BLaER1 treated with 17β-estradiol and CSF1 and Interleukin-3, amounts not matched to agents 10 nM and 100 nM (cell line): ENCODE data around the gene ZNF784.
"Not testable (repeated sequence)": the region's sequence is repeated elsewhere in the genome, so short reads cannot be mapped to it uniquely, and the experiment has no call there.

ENCODE experiments used
- H3K27ac ChIP-seq, 11 experiments: shearing (Covaris generic); formaldehyde crosslinking; 2 replicates each; pipeline ENCODE4 v1.8.1; 2022
- H3K27me3 ChIP-seq, 11 experiments: shearing (Covaris generic); formaldehyde crosslinking; 2 replicates each; pipeline ENCODE4 v1.8.1; 2022
- H3K36me3 ChIP-seq, 11 experiments: shearing (Covaris generic); formaldehyde crosslinking; 2 replicates each; pipeline ENCODE4 v1.8.1; 2022
- H3K4me1 ChIP-seq, 10 experiments: shearing (Covaris generic); formaldehyde crosslinking; 2 replicates each; pipeline ENCODE4 v1.8.1; 2022
- H3K4me2 ChIP-seq, 11 experiments: shearing (Covaris generic); formaldehyde crosslinking; 2 replicates each; pipeline ENCODE4 v1.8.1; 2022
- H3K4me3 ChIP-seq, 10 experiments: shearing (Covaris generic); formaldehyde crosslinking; 2 replicates each; pipeline ENCODE4 v1.8.1; 2022
- H3K9ac ChIP-seq, 11 experiments: shearing (Covaris generic); formaldehyde crosslinking; 2 replicates each; pipeline ENCODE4 v1.8.1; 2022
- H3K9me3 ChIP-seq, 11 experiments: shearing (Covaris generic); formaldehyde crosslinking; replicated peaks in 1 of 11; 2 replicates each; pipeline ENCODE4 v1.8.1; 2022
- H4K20me1 ChIP-seq, 11 experiments: shearing (Covaris generic); formaldehyde crosslinking; 2 replicates each; pipeline ENCODE4 v1.8.1; 2022
- Cebpa-rat ChIP-seq, 11 experiments: shearing (Covaris generic); IDR thresholded peaks; 2 replicates each; pipeline ENCODE4 v1.8.1; 2022

Gene ZNF784

GRCh38 chr19:55581145-55581822 is 43.1 kb downstream of the ZNF784 start:
- peaks cover 0 to 36% (median 20%) of the 10 kb centered on the region in 11 experiments; a peak in 13 of 22 replicates for H4K20me1 ChIP-seq
- peak overlapping the region; percentile 84 to 94 (median 89) for H3K9ac ChIP-seq
- H3K4me2 ChIP-seq, result peak overlapping the region; percentile 71 to 94 (median 86)
- no peaks in the 10 kb centered on the region for H3K27me3 ChIP-seq
- H3K9me3 ChIP-seq, result no peaks in the 10 kb centered on the region
- TF ChIP-seq Cebpa-rat (IDR thresholded peaks at IDR 0.05), result no peak
- peaks cover 21 to 39% (median 35%) of the 10 kb centered on the region in 10 experiments for H3K4me1 ChIP-seq
- H3K27ac ChIP-seq, result peak overlapping the region; percentile 71 to 90 (median 85); a peak in 21 of 22 replicates
- H3K36me3 ChIP-seq, result peaks cover 25 to 33% (median 31%) of the 10 kb centered on the region in 11 experiments
- peak overlapping the region; percentile 69 to 94 (median 82) for H3K4me3 ChIP-seq

GRCh38 chr19:55580628-55581144 is 43.7 kb downstream of the ZNF784 start, which contains the start of gene ZNF579:
TSS of gene ZNF579 (minus strand) at chr19:55580848. CDS start at chr19:55579639, 1,209 bp downstream.
- peak within 1 kb of the TSS; percentile 75 to 94 (median 90) for H3K4me2 ChIP-seq
- TF ChIP-seq Cebpa-rat (IDR thresholded peaks at IDR 0.05), result no peak
- peaks cover 25 to 39% (median 36%) of the 10 kb centered on the region in 11 experiments for H3K36me3 ChIP-seq
- H3K9ac ChIP-seq, result peak within 1 kb of the TSS; percentile 84 to 94 (median 89)
- peaks cover 16 to 33% (median 29%) of the 10 kb centered on the region in 10 experiments; a peak in 19 of 20 replicates for H3K4me1 ChIP-seq
- H3K4me3 ChIP-seq, result peak within 1 kb of the TSS; percentile 69 to 94 (median 82)
- no peaks in the 10 kb centered on the region for H3K27me3 ChIP-seq
- peak within 1 kb of the TSS; percentile 71 to 90 (median 85) for H3K27ac ChIP-seq
- H4K20me1 ChIP-seq, result peaks cover 0 to 38% (median 20%) of the 10 kb centered on the region in 11 experiments; a peak in 13 of 22 replicates
- no peaks in the 10 kb centered on the region for H3K9me3 ChIP-seq

- Histone ChIP-seq H3K9me3 (no peaks in the 10 kb centered on the region), H3K27me3 (no peaks in the 10 kb centered on the region)
Observed at GRCh38 chr19:55579766-55580621, 44.4 kb downstream of the ZNF784 start.

GRCh38 chr19:55578761-55579747 is 45.3 kb downstream of the ZNF784 start:
- H4K20me1 ChIP-seq, result peaks cover 0 to 38% (median 20%) of the 10 kb centered on the region in 11 experiments; a peak in 13 of 22 replicates
- no peaks in the 10 kb centered on the region for H3K9me3 ChIP-seq
- peak overlapping the region; percentile 84 to 94 (median 89) for H3K9ac ChIP-seq
- H3K27ac ChIP-seq, result peak overlapping the region; percentile 71 to 90 (median 85); a peak in 20 of 22 replicates
- peaks cover 10 to 35% (median 23%) of the 10 kb centered on the region in 10 experiments; a peak in 19 of 20 replicates for H3K4me1 ChIP-seq
- H3K4me3 ChIP-seq, result peak overlapping the region; percentile 69 to 94 (median 82)
- H3K36me3 ChIP-seq, result peaks cover 25 to 44% (median 36%) of the 10 kb centered on the region in 11 experiments
- H3K27me3 ChIP-seq, result no peaks in the 10 kb centered on the region
- H3K4me2 ChIP-seq, result peak overlapping the region; percentile 75 to 94 (median 90)
- no peak for TF ChIP-seq Cebpa-rat (IDR thresholded peaks at IDR 0.05)

More at GRCh38 chr19:55579766-55580621, 44.4 kb downstream of the ZNF784 start:
- Histone ChIP-seq H3K4me1 (peaks cover 15 to 27% (median 23%) of the 10 kb centered on the region in 10 experiments; a peak in 19 of 20 replicates), H3K27ac (peak overlapping the region; percentile 71 to 90 (median 85)), H3K9ac (peak overlapping the region; percentile 84 to 94 (median 89)), H3K36me3 (peaks cover 25 to 44% (median 36%) of the 10 kb centered on the region in 11 experiments), H3K4me2 (peak overlapping the region; percentile 75 to 94 (median 90)), H4K20me1 (peaks cover 0 to 38% (median 20%) of the 10 kb centered on the region in 11 experiments; a peak in 13 of 22 replicates), H3K4me3 (peak overlapping the region; percentile 69 to 94 (median 82))
- no peak for TF ChIP-seq Cebpa-rat (IDR thresholded peaks at IDR 0.05)

- TF ChIP-seq Cebpa-rat (IDR thresholded peaks at IDR 0.05), result no peak
- no peak overlapping the region; a peak in 1 of 20 replicates for H3K4me3 ChIP-seq
- no peaks in the 10 kb centered on the region for H3K27me3 ChIP-seq
- H3K4me2 ChIP-seq, result 0 out of 22 replicates have a peak overlapping the region, but pooled peaks of 1 of the 11 experiments have one; percentile 92
- H3K9ac ChIP-seq, result no peak overlapping the region; a peak in 2 of 22 replicates
- peaks cover 0 to 38% (median 20%) of the 10 kb centered on the region in 11 experiments; a peak in 13 of 22 replicates for H4K20me1 ChIP-seq
- H3K27ac ChIP-seq, result no peak overlapping the region
- H3K36me3 ChIP-seq, result peaks cover 25 to 44% (median 36%) of the 10 kb centered on the region in 11 experiments
- H3K9me3 ChIP-seq, result no peaks in the 10 kb centered on the region
- H3K4me1 ChIP-seq, result peaks cover 10 to 35% (median 23%) of the 10 kb centered on the region in 10 experiments; a peak in 19 of 20 replicates
Observed at GRCh38 chr19:55578031-55578760, 46.2 kb downstream of the ZNF784 start.

GRCh38 chr19:55576746-55577145 is 47.6 kb downstream of the ZNF784 start:
- no peak for TF ChIP-seq Cebpa-rat (IDR thresholded peaks at IDR 0.05)
- no peak overlapping the region for H3K27ac ChIP-seq
- H3K4me2 ChIP-seq, result no peak overlapping the region
- peaks cover 0 to 38% (median 20%) of the 10 kb centered on the region in 11 experiments; a peak in 13 of 22 replicates for H4K20me1 ChIP-seq
- peaks cover 25 to 44% (median 36%) of the 10 kb centered on the region in 11 experiments for H3K36me3 ChIP-seq
- H3K4me3 ChIP-seq, result no peak overlapping the region
- H3K9me3 ChIP-seq, result no peaks in the 10 kb centered on the region
- H3K4me1 ChIP-seq, result peaks cover 9 to 32% (median 21%) of the 10 kb centered on the region in 10 experiments; a peak in 19 of 20 replicates
- H3K9ac ChIP-seq, result no peak overlapping the region
- H3K27me3 ChIP-seq, result no peaks in the 10 kb centered on the region

GRCh38 chr19:55573929-55574328 is 50.4 kb downstream of the ZNF784 start:
- peaks cover 0 to 13% (median 4%) of the 10 kb centered on the region in 10 experiments; a peak in 11 of 20 replicates for H3K4me1 ChIP-seq
- not testable (repeated sequence) for H3K4me3 ChIP-seq, H3K4me2 ChIP-seq, H3K27ac ChIP-seq, H3K9me3 ChIP-seq, H3K9ac ChIP-seq, H3K27me3 ChIP-seq
- H4K20me1 ChIP-seq, result peaks cover 0 to 29% (median 13%) of the 10 kb centered on the region in 11 experiments; a peak in 13 of 22 replicates
- H3K36me3 ChIP-seq, result peaks cover 21 to 37% (median 31%) of the 10 kb centered on the region in 11 experiments
